ENCODE results near the gene F11R. TPM values are rescaled to one million over a fixed set of nuclear protein-coding genes. Genes with fewer than 3 reads are reported as not detected.

The F11R gene
- total RNA-seq, 3 donors from 2014 or later (not counting 1 experiment from before 2014, with no cell fraction given): 27.8 to 34.6 (median 30.2) TPM

GRCh38 chr1:161047436-161048420 lies 26.8 kb upstream of the F11R start:
- peaks cover 44 to 69% of the 10 kb centered on the region in 2 donors for H3K4me1 Mint-ChIP-seq
- intact Hi-C loops (cut with micrococcal nuclease): no loop called here
- peak overlapping the region; percentile 42 for H3K4me3 Mint-ChIP-seq
- H3K27me3 Mint-ChIP-seq (ENCODE audit: low read depth in 2 of 2): no peaks in the 10 kb centered on the region
- 96% methylated on average over 18 of the region's 18 CpGs for WGBS (ENCODE audit: insufficient coverage)
- Histone ChIP-seq H3K27ac (ENCODE audit: low read length) (peak overlapping the region; percentile 88), H3K4me1 (ENCODE audit: control insufficient read depth, insufficient read depth, low read length) (peaks cover 37% of the 10 kb centered on the region), H3K36me3 (ENCODE audit: control insufficient read depth, insufficient read depth, low read length) (peaks cover 61% of the 10 kb centered on the region), H3K4me3 (ENCODE audit: low read length) (no peak overlapping the region), H3K27me3 (ENCODE audit: control insufficient read depth, insufficient read depth, low read length) (no peaks in the 10 kb centered on the region), H3K9me3 (ENCODE audit: control insufficient read depth, insufficient read depth, low read length) (no peaks in the 10 kb centered on the region)
- TF ChIP-seq, protein P1, sequence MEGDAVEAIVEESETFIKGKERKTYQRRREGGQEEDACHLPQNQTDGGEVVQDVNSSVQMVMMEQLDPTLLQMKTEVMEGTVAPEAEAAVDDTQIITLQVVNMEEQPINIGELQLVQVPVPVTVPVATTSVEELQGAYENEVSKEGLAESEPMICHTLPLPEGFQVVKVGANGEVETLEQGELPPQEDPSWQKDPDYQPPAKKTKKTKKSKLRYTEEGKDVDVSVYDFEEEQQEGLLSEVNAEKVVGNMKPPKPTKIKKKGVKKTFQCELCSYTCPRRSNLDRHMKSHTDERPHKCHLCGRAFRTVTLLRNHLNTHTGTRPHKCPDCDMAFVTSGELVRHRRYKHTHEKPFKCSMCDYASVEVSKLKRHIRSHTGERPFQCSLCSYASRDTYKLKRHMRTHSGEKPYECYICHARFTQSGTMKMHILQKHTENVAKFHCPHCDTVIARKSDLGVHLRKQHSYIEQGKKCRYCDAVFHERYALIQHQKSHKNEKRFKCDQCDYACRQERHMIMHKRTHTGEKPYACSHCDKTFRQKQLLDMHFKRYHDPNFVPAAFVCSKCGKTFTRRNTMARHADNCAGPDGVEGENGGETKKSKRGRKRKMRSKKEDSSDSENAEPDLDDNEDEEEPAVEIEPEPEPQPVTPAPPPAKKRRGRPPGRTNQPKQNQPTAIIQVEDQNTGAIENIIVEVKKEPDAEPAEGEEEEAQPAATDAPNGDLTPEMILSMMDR (IDR thresholded peaks at IDR 0.05): no peak
- ATAC-seq (no peak), DNase-seq (peak in 1 of 2 donors; percentile 12)
- peak overlapping the region; percentile 98 to 99 for H3K27ac Mint-ChIP-seq
- peaks cover 7% of the 10 kb centered on the region for H3K36me3 Mint-ChIP-seq
- no peaks in the 10 kb centered on the region for H3K9me3 Mint-ChIP-seq

DNA sequence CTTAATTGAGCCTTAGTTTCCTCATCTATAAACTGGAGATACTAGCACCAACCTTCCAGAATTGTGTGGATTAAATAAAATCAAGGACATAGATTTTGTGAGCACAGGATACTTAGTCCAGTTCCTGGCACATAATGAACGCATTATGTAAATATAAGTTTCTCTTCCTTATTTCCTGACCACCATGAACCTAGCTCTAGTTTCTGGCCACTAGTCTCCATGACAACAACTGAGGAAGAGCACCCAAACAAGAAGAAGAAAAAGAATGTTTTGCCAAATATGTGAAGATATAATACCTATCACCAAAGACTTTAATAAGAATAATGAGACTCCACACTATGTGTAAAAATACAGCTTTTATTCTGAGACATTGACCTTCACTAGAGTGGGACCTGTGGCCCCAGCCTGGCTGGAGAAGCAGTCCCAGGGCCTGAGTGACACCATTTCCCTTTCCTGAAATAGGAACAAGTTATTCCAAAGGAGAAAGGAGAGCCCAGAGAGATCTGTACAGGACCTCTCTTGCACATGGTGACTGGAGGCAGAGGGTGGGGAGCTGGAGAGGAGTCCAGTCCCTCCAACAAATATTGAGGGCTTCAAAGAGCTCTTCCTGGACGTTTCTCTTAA lies 25.8 kb upstream of the F11R start:
- 92% methylated on average over 1 of the region's 2 CpGs for WGBS (ENCODE audit: insufficient coverage)
- Mint-ChIP-seq H3K36me3 (peaks cover under 1% of the 10 kb centered on the region), H3K27ac (peak overlapping the region; percentile 98 to 99), H3K4me3 (peak overlapping the region; percentile 97), H3K27me3 (ENCODE audit: low read depth in 2 of 2) (no peaks in the 10 kb centered on the region), H3K4me1 (peaks cover 38 to 70% of the 10 kb centered on the region in 2 donors), H3K9me3 (no peaks in the 10 kb centered on the region)
- TF ChIP-seq, protein P1 (IDR thresholded peaks at IDR 0.05): no peak
- peak in 1 of 2 donors; percentile 44 for DNase-seq
- no peaks in the 10 kb centered on the region for H3K9me3 ChIP-seq (ENCODE audit: control insufficient read depth, insufficient read depth, low read length)
- no peak for ATAC-seq
- peak overlapping the region; percentile 88 for H3K27ac ChIP-seq (ENCODE audit: low read length)
- intact Hi-C loops (cut with micrococcal nuclease): no loop called here
- no peaks in the 10 kb centered on the region for H3K27me3 ChIP-seq (ENCODE audit: control insufficient read depth, insufficient read depth, low read length)
- peak overlapping the region; percentile 90 for H3K4me3 ChIP-seq (ENCODE audit: low read length)
- peaks cover 63% of the 10 kb centered on the region for H3K36me3 ChIP-seq (ENCODE audit: control insufficient read depth, insufficient read depth, low read length)
- H3K4me1 ChIP-seq (ENCODE audit: control insufficient read depth, insufficient read depth, low read length): peaks cover 35% of the 10 kb centered on the region

- Histone ChIP-seq H3K9me3 (ENCODE audit: control insufficient read depth, insufficient read depth, low read length) (no peaks in the 10 kb centered on the region), H3K27ac (ENCODE audit: low read length) (peak within 1 kb of the TSS; percentile 88), H3K27me3 (ENCODE audit: control insufficient read depth, insufficient read depth, low read length) (no peaks in the 10 kb centered on the region), H3K4me3 (ENCODE audit: low read length) (peak within 1 kb of the TSS; percentile 90), H3K4me1 (ENCODE audit: control insufficient read depth, insufficient read depth, low read length) (peaks cover 35% of the 10 kb centered on the region), H3K36me3 (ENCODE audit: control insufficient read depth, insufficient read depth, low read length) (peaks cover 62% of the 10 kb centered on the region)
- Mint-ChIP-seq H3K27me3 (ENCODE audit: low read depth in 2 of 2) (no peaks in the 10 kb centered on the region), H3K9me3 (no peaks in the 10 kb centered on the region), H3K4me3 (peak within 1 kb of the TSS; percentile 97), H3K36me3 (no peaks in the 10 kb centered on the region), H3K4me1 (peaks cover 37 to 72% of the 10 kb centered on the region in 2 donors), H3K27ac (peak within 1 kb of the TSS; percentile 98 to 99)
- peak; percentile 79 to 92 (median 87) for ATAC-seq
- intact Hi-C loops (cut with micrococcal nuclease): loop anchor here (1.0 to 2.0 kb wide), 2 partner anchors 22 to 25 kb away; partner anchors contain the start of gene F11R
- under 1% methylated on average over 23 of the region's 29 CpGs for WGBS (ENCODE audit: insufficient coverage)
- TF ChIP-seq, protein P1 (IDR thresholded peaks at IDR 0.05): no peak
- peak; percentile 93 to 98 for DNase-seq
These were observed 25.0 kb upstream of the F11R start, which contains the start of gene USF1 for GRCh38 chr1:161045736-161046604. USF1 (minus strand) TSS chr1:161045977; CDS start chr1:161043275, 2,702 bp downstream.

Measured in natural killer cell (primary cell).